ELF-1 (cell line): Measurements from ENCODE around the gene BNC2.
A peak's percentile ranks its signal among the peaks of the same experiment; 100 is the strongest.
"Not testable (repeated sequence)": the region's sequence is repeated elsewhere in the genome, so short reads cannot be mapped to it uniquely, and the experiment has no call there.

Experiments used
- DNase-seq: peaks from one replicate; pipeline ENCODE4 v3.0.0-alpha.2; 2016; ENCODE audit warnings: low read depth, low spot score

The BNC2 gene

GRCh38 chr9:16458696-16459420, 411.6 kb downstream of the BNC2 start:
- no peak for DNase-seq

- no peak for DNase-seq
Measured at GRCh38 chr9:16455842-16456241, 414.6 kb downstream of the BNC2 start.

- no peak for DNase-seq
Measured at GRCh38 chr9:16453390-16453789, 417.1 kb downstream of the BNC2 start.

GRCh38 chr9:16450578-16450977, 419.9 kb downstream of the BNC2 start:
- no peak for DNase-seq

GRCh38 chr9:16450043-16450442, 420.4 kb downstream of the BNC2 start:
- DNase-seq: no peak

GRCh38 chr9:16449076-16449730, 421.3 kb downstream of the BNC2 start:
- DNase-seq: no peak

- no peak for DNase-seq
Measured at GRCh38 chr9:16447946-16448345, 422.5 kb downstream of the BNC2 start.

- no peak for DNase-seq
Measured at GRCh38 chr9:16446636-16447035, 423.8 kb downstream of the BNC2 start.

GRCh38 chr9:16445141-16445920, 425.1 kb downstream of the BNC2 start:
- DNase-seq: no peak

- peak; percentile 65 for DNase-seq
Measured at GRCh38 chr9:16442622-16443021, 427.8 kb downstream of the BNC2 start.

- no peak for DNase-seq
Measured at GRCh38 chr9:16441791-16442190, 428.7 kb downstream of the BNC2 start.

GRCh38 chr9:16438831-16439230, 431.6 kb downstream of the BNC2 start:
- DNase-seq: not testable (repeated sequence)

GRCh38 chr9:16436545-16436944, 433.9 kb downstream of the BNC2 start:
- no peak for DNase-seq

GRCh38 chr9:16434526-16434925, 435.9 kb downstream of the BNC2 start:
- no peak for DNase-seq

- no peak for DNase-seq
Measured at GRCh38 chr9:16433494-16433893, 437.0 kb downstream of the BNC2 start.

GRCh38 chr9:16431666-16432392, 438.6 kb downstream of the BNC2 start:
- no peak for DNase-seq

- peak; percentile 34 for DNase-seq
Measured at GRCh38 chr9:16429671-16430070, 440.8 kb downstream of the BNC2 start.

GRCh38 chr9:16427873-16428427, 442.5 kb downstream of the BNC2 start:
- no peak for DNase-seq

GRCh38 chr9:16426716-16427115, 443.8 kb downstream of the BNC2 start:
- DNase-seq: no peak

GRCh38 chr9:16425562-16426231, 444.8 kb downstream of the BNC2 start:
- DNase-seq: no peak

- no peak for DNase-seq
Measured at GRCh38 chr9:16422114-16422513, 448.4 kb downstream of the BNC2 start.
